NCI-H69 (cell line): ENCODE measurements around the gene STOML1.
A peak's percentile ranks its signal among the peaks of the same experiment; 100 is the strongest.

Source experiments
- DNase-seq: peaks from one replicate; lab custom pipeline; 2025; lab: John Stamatoyannopoulos, UW

The STOML1 gene

DNA sequence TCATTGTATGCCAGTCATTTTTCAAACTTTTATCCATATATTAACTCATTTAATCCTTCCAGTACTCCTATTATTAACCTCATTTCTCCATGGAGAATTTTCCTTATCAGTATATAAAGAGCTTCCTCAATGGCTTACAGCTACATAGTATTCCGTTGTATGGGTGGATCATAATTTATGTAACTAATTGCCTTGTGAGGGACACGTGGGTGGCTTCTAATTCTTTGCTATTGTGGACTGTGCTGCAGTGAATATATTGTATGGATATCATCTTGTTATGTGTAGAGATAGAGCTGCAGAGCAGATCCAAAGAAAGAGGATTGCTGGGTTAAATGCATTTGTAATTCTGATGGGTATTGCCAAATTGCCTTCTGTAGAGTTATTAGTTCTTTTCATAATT lies 27.6 kb upstream of the STOML1 start:
- DNase-seq, result no peak

DNA sequence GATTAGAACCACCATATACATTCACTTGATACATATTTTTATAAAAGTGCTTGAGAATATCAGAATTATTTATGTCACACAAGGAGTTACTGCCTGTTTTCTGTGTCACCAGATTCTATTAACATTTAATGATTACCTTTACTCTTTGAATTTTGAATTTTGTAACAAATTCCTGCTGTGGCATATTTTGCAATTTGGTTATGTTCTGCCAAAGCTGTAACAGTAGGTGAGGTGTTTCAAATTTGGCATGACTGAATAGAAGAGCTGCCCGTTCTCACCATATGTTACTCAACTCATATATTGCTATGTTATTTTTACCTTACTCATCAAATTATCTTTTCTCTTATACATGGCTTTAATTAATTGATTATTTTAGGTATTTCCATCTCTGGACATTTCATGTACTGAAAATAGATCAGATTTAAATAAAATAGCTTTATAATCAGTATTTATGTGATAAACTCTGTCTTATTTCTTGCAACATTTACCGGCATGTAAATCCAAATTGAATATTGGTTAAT lies 21.3 kb upstream of the STOML1 start:
- DNase-seq, result no peak

DNA sequence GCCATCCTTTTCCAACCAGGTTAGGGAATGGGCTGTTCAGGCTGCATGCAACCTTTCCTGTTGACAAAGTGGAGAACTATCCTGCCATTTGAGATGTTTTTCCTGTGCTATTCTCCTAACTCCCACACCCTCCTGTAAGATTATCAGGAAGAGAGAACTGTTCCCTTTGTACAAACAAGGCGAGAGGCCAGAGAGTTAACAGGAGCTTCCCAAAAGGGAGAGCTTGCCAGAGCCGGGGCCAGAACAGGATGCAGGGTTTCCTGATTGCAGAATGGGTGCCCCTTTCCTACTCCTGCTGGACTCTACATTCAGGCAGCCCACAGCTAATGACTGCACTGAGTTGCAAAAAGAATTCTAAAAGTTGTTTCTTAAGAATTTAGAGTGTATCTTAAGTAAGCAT lies 19.5 kb upstream of the STOML1 start:
- DNase-seq, result no peak

DNA sequence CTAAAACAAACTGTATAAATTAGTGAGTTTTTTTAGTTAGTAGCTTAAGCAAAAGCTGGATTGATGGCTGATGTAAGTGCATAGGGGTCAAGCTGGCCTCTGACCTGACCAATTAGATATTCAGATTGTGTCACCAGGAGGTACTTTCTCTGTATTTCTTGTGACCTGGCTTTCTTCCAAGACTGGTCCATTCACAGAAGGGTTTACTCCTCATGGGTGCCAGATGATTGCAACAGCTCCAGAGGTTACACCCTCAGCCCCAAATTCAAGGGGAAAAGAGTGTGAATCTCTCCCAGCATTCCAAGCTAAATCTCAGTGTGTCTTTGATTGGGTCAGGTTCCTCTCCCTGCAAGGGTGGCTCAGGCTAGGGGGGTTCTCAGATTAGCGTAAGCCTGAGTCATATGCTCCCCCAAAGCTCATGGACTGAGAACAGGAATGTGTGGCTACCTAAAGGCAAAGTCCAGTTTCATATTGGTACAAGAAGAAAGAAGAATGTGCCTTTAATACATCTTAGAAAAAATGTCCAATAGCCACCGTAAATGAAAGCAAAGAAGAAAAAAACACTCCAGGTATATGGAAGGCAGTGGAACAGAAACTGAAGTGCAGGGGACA lies 18.9 kb upstream of the STOML1 start:
- DNase-seq, result no peak

DNA sequence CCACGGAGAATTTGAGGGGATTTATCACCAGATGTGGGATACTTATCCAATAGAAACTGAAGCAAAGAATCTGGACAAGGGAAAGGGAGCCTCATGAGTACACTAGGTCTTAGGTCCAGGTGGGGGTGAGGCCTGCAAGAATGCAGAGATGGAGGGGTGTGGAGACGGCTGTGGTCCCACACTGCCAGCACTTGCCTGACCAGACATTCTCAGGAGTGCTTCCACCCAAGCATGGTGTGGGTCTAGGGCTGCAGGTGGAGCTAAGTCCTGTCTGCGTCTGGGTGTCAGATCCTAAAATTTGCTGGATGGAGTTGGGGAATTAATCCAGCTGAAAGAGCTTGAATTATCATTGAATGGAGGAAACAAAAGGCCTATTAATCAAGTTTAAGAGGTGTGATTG lies 16.8 kb upstream of the STOML1 start:
- no peak for DNase-seq

DNA sequence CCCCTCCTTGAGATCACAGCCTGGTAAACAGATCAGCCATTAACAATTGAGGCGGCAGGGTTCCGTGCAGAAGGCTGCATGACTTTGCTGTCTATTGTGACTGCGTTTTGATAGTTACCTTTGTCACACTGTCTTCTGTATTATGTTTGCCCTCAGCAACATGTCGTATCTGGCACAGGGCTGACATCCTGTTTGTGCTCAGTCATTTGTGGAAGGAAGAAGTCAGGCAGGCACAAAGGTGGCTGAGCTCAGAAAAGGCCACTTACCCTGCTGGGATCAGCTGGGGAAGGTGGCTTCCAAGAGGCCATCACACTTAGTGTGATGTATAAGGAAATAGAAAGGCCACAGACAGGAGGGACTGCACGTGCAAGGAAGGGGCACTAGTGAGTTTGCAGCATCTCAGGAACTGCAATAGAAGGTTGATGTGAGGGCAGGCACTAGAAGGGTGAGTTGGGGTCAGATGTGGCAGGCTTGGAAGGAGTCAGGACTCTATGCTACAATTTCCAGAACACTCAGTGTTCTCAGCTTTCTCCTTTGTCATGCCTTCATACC lies 15.8 kb upstream of the STOML1 start:
- DNase-seq, result no peak

DNA sequence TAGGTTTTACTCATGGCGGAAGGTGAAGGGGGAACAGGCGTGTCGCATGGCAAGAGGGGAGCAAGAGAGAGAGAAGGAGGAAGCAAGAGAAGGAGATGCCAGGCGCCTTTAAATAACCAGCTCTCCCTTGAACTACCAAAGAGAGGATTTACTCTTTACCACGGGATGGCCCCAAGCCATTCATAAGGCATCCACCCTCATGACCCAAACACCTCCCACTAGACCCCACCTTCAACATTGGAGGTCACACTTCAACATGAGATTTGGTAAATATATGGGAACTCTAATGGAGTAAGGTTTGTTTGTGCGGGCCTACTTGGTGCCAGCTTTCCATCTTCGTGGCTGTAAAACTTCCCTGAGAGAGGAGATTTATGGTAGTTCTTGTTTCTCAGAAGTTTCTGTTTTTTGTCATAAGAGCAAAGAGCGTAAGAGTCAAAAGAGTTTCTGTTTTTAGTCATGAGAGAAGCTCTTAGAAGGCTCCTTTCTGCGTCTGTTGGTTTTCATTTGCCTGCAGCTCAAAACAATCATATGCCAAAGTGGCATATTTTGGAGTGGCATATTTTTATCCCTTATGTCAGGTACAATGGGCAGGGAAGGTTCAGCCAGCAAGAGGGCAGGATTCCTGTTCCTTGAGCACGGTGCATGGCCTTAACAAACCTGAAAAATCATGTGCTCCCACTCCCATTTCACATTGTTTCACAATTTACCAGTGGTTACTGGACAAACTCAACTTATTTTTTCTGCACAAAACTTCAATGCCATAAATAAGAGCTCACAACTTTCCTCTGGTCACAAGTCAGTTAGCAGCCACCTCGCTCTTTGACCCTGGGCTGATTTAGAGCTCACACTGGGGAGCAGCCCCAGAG lies 14.9 kb upstream of the STOML1 start:
- no peak for DNase-seq

DNA sequence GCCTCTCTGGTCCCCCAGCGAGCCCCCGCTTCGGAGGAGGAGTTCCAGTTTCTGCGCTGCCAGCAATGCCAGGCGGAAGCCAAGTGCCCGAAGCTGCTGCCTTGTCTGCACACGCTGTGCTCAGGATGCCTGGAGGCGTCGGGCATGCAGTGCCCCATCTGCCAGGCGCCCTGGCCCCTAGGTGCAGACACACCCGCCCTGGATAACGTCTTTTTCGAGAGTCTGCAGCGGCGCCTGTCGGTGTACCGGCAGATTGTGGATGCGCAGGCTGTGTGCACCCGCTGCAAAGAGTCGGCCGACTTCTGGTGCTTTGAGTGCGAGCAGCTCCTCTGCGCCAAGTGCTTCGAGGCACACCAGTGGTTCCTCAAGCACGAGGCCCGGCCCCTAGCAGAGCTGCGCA lies 5.9 kb upstream of the STOML1 start:
- no peak for DNase-seq

DNA sequence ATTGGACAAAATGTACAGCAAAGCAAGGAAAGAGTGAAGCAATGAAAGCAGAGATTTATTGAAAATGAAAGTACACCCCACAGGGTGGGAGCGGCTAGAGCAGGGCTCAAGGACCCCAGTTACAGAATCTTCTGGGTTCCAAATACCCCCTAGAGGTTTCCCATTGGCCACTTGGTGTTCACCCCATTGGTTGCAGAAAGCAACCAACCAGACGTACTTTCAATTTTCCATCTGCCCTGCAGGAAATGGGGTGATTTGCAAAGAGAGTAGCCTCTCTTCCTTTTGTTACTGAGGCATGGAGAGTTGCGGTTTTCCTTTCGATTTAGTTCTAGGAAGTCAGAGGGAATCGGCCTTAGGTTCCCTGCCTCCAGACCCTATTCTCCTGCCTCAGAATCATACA lies 4.8 kb upstream of the STOML1 start:
- DNase-seq, result no peak

DNA sequence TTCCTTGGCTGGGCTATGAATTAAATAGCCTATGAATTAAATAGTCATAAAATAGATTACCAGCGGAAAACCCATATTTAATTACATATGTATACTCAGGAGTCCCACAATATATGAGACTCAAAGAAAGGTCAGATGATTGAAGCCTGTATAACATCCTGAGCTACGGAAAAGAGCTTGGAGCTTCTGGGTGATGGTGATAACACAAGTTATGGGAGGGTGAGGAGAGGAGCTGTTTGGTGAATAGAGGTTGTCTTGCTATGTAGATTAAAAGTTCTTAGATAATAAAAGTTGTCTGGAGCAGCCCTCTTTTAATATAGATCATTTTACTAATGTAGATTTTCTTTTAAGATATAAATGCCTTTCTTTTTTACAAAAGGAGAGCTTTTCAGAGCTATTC lies 4.2 kb upstream of the STOML1 start:
- no peak for DNase-seq

DNA sequence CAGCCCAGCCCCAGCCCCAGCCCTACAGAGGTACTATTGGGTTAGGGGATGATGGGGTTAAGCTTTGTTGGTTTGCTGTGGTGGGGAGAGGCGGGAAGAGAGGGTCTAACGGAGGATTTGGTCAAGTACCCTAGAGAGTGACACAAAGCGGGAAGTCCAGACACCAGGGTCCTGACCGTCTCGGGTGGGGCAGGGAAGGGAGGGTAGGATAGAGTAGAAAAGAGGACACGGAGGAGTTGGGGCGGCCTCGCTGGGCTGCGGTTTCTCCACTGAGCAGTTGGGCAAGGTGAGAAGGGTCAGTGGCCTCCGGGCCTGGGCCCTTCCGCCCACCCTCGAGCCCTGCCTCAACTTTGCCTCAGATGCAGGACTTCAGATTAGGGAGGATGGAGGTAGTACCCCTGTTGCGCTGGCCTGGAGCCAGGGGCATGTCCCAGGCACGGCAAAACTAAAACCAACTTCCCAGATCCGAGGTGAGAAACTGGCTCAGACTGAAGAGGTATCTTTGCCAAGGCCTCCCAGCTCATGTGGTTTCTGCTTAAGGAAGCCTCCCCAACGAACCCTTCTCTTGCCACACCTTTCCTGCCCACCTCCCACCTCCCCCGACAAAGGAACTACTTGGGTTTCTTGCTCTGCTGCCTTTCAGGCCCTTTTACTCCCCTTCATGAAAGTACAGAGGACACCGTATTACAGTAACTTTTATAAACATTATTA lies 3.0 kb upstream of the STOML1 start:
- DNase-seq, result peak; percentile 31

DNA sequence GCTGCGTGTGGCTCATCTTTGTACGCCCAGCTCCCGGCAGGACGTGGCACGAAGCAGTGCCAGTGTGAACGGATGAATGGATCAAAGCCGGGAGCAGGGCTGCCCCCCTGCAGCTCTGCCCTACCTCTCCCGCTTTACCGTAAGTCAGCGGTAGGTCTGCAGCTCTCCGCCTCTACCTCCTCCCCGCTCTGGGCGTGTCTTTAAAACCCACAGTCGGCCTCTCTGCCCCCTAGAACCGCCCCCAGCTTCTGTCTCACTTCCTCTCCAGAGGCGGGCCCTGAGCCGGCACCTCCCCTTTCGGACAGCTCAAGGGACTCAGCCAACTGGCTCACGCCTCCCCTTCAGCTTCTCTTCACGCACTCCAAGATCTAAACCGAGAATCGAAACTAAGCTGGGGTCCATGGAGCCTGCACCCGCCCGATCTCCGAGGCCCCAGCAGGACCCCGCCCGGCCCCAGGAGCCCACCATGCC lies 2.4 kb upstream of the STOML1 start, which contains the start of gene PML:
Gene PML, plus strand, starts transcription at position 304 of the 471 bp plus-strand sequence. Its CDS starts 97 bp downstream, at position 401.
- DNase-seq, result peak; percentile 91

DNA sequence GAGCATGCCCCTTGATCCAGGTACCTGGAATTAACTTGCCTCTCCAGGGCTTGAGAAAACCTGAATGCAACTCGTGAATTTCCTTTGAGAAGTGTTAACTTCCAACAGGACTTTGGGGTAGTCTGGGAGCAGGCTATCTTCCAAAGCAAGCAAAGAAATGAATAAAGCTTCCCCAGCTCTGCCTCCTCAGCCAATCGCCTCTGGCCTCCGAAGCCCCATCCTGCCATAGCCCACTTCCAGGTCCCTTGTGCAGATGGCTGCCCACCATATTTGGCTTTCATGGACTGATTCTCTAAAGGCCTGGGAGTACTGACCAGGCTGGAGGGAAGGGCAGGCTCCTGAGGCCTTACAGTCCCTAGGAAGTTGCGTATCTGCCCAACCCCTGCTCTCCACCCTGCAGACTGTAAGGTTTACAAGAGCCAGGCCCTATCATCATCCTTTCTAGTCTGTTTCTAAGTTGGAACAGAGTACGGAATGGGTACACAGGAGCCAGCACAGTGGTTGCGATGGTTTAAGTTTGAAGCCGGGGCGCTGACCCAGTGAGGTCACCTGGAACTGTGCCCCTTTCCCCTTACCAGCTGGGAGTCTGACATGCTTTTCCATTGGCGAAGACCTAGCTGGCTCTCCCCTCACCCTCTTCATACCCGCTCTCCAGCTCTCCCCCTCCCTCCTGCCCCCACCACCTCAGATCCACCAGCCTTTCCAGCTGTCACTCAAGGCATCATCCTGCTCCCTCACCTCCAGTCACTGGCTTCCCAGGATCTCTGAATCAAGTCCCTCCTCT lies 1.3 kb upstream of the STOML1 start:
- DNase-seq, result no peak

DNA sequence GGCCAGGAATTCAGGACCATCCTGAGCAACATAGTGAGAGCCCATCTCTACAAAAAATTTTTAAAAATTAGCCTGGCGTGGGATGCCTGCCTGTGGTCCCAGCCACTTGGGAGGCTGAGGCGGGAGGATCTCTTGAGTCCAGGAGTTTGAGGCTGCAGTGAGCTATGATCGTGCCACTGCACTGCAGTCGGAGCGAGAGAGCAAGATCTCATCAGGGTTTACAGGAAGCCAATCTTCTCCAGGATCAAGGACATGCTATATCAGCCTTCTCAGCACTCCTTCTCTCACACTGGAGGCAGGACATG lies 451 bp upstream of the STOML1 start:
- DNase-seq, result no peak

DNA sequence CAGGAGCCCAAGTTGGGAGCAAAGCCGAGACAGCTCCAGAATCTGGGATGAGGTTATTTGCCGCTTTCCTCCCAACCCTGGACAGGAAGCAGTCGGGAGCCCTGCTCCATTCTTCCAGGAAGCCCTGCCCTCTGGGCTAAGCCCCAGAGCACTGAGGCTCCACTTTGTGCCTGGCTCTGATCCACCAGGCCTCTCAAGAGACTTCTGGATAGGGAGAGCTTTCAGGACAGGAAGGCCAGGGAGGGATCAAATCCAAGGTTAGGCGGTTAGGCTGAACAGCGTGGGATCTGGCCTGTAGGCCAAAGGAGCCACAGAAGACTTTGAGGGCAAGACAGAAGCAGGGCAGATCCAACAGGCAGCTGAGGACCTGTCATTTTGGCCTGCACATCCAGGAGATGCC lies 835 bp downstream of the STOML1 start:
- peak; percentile 7 for DNase-seq

DNA sequence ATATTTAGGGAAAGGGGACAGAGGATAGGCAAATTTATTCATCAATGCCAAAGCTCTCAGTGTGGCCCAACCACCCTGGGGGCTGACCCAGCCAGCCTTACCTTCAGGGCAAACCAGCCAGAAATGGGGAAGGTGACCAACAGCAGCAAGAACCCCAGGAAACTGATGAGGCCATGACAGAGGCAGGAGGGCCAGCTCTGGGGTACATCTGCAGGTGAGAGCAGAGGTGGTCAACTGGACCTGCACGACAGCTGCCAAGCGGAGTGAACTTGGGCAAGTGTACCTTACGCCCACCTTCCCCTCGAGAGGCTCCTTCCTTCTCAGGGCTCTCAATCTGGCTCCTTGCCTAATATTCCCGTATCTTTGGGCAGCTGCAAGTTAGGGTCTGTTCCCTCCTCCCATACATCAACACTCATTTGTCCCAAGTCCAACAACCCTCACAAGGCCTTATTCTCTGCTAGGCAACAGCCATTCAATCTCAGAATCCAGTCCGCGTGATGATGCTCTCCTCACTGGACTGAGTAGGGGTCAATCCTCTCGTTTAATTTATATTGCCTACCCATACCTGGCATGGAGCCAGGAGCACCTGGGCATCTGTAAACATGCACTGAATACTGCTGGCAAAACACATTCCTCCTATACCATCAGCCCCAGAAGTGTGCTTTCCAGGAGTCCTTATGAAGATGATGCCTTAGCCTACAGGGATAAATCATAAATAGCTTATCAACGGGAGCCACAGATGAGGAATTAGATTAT lies 1.7 kb downstream of the STOML1 start:
- DNase-seq, result peak; percentile 49

DNA sequence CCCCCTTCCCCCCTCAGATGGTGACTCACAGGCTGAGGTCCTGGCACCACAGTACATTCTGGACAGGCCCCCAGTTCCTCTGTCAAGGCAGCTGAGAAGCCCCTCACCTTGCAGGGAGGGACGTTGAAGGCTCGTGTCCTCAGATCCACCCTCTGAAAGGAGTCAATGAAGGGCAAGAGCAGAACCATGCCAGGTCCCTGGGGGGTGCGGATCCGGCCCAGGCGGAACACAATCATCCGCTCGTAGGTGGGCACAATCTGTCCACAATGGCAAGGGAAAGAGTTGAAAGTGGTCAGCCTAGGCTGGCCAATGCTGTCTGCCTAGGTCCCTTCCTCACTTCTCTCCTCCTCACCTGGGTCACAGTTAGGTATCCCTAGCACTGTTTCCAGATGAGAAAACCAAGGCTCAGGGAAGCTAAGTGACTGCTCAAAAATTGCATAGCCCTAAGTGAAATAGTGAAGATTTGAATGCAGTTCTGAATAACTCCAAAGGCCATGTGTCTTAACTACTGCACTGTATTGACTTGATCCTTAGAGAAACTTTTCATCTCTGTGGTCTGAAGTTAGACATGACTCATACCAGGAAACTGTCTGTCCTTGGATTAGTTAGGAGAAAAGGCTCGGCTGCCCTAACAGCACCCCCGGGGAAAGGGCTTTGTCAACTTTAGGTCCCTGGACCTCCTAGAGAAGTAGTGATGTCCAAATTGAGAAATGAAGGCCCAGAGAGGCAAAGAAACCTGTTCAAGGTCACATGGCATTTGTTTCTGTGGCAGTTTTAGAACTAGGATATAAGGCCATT lies 2.9 kb downstream of the STOML1 start:
- no peak for DNase-seq

DNA sequence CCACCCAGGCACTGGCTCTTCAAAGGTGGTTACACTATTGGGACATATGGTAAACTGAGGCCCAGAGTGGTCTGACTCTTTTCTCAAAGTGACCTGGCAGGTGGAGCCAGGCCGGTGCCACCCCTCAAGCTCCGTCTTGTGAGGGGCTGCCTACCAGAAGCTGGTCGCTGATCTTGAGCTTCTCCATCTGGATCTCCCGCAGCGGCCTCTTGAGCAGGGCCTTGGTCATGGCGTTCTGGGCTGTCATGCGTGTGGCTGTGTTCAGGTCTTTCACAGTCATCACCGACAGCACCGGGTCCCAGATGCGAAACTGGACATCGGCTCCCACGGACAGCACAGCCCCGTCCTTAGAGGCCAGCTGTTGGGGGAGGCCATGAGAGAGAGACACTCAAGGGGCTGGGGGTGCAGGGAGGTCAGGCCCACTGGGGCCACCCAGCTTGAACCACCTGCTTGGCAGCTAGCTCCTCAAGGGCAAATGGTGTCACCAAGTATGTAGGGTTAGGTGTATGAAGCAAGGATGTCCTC lies 3.6 kb downstream of the STOML1 start:
- DNase-seq, result no peak

DNA sequence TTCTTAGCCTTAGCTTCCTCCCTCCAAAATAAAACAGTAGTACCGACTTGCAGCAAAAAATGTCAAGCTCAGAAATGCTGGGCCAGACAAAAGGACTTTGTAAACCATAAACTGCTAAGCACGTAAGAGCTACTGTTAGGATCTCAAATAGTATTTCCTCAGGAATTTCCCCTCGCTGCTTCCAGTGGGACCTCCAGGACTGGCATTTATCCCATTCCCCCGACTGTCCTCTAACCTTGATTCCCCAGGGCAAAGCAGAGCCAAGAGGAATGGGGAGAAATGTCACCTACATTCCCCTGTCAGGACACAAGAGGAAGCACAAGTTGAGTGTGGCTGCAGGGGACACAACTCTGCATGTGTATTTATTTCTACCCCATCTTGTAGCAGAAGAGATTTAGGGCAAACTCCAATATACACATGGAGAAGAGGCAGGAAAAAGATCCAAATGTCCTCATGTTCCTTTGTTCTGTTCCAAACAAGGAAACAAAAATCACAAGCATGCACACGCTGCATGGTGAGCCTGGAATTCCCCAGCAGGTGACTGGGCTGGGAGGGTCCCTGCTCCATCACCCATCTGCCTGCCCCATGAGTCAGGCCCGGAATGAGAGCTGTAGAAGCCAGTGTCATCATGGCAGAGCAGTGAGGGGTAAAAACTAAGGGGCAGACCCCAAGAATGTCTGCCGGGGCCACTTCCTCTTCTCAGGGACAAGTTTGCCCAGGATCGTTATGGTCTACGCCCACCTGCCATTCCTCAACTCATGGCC lies 4.2 kb downstream of the STOML1 start:
- DNase-seq, result no peak
